Peyer's patch (tissue), 4 donors: ENCODE measurements around the gene LRIG1.

Source experiments
- POLR2A ChIP-seq, 2 donors: fragments of 450-650 bp; IDR thresholded peaks; one replicate each; pipeline ENCODE4 v1.5.1; 2017; ENCODE audit warnings: antibody characterized with exemption in 2 of 2, mild to moderate bottlenecking in 2 of 2, moderate library complexity in 2 of 2
- TF ChIP-seq, protein P1 (sequence below), 6 experiments: fragments of 450-650 bp in 4 of 6; fragments of 200-600 bp in 2 of 6; sonication (generic) in 1 of 6; IDR thresholded peaks; one replicate each; pipeline ENCODE4 v1.5.1; 2017 to 2019; ENCODE audit warnings: antibody characterized with exemption in 6 of 6, mild to moderate bottlenecking in 3 of 6, moderate library complexity in 1 of 6

DNA sequence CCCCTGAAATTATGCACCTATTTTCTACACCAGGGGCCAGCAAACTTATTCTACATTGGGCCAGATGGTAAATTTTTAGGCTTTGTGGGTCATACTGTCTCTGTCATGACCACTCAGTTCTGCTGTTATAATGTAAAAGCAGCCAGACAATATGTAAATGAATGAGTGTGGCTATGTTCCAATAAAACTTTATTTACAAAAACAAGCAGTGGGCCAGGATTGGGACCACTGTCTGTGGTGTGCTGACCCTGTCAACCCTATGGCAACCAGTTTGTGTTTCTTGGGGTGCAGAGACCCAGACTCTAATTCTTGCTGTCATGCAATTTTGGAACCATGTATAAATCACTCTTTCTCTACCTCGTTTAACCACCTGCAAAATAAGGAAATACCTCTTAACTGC is 74.7 kb downstream of the LRIG1 start:
- TF ChIP-seq, protein P1, sequence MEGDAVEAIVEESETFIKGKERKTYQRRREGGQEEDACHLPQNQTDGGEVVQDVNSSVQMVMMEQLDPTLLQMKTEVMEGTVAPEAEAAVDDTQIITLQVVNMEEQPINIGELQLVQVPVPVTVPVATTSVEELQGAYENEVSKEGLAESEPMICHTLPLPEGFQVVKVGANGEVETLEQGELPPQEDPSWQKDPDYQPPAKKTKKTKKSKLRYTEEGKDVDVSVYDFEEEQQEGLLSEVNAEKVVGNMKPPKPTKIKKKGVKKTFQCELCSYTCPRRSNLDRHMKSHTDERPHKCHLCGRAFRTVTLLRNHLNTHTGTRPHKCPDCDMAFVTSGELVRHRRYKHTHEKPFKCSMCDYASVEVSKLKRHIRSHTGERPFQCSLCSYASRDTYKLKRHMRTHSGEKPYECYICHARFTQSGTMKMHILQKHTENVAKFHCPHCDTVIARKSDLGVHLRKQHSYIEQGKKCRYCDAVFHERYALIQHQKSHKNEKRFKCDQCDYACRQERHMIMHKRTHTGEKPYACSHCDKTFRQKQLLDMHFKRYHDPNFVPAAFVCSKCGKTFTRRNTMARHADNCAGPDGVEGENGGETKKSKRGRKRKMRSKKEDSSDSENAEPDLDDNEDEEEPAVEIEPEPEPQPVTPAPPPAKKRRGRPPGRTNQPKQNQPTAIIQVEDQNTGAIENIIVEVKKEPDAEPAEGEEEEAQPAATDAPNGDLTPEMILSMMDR (IDR thresholded peaks at IDR 0.05): no peak
- no peak for TF ChIP-seq POLR2A (IDR thresholded peaks at IDR 0.05)
